Ishikawa (cell line): Measurements from ENCODE around the gene PLCH1.

ENCODE experiments used
- CEBPB ChIP-seq: IDR thresholded peaks from 2 replicates; pipeline ENCODE4 v1.6.1; 2012
- CREB1 ChIP-seq: IDR thresholded peaks from 2 replicates; pipeline ENCODE4 v1.6.1; 2012; ENCODE audit warnings: low read depth
- EGR1 ChIP-seq: IDR thresholded peaks from 2 replicates; pipeline ENCODE4 v1.6.1; 2012
- EP300 ChIP-seq: IDR thresholded peaks from 2 replicates; pipeline ENCODE4 v1.6.1; 2012; ENCODE audit warnings: borderline replicate concordance
- FOXM1 ChIP-seq: IDR thresholded peaks from 2 replicates; pipeline ENCODE4 v1.6.1; 2012; ENCODE audit warnings: low read depth, borderline replicate concordance
- NFIC ChIP-seq: IDR thresholded peaks from 2 replicates; pipeline ENCODE4 v1.6.1; 2012
- RAD21 ChIP-seq: IDR thresholded peaks from 2 replicates; pipeline ENCODE4 v1.6.1; 2012; ENCODE audit warnings: low read depth
- TAF1 ChIP-seq: IDR thresholded peaks from 2 replicates; pipeline ENCODE4 v1.6.1; 2012; ENCODE audit warnings: low read depth, mild to moderate bottlenecking
- TCF12 ChIP-seq: IDR thresholded peaks from 2 replicates; pipeline ENCODE4 v1.6.1; 2012; ENCODE audit warnings: low read depth
- TEAD4 ChIP-seq: IDR thresholded peaks from 2 replicates; pipeline ENCODE4 v1.6.1; 2012
- USF1 ChIP-seq: IDR thresholded peaks from 2 replicates; pipeline ENCODE4 v1.6.1; 2012
- YY1 ChIP-seq: IDR thresholded peaks from 2 replicates; pipeline ENCODE4 v1.6.1; 2012; ENCODE audit warnings: low read depth
- ZBTB7A ChIP-seq: IDR thresholded peaks from 2 replicates; pipeline ENCODE4 v1.6.1; 2012; ENCODE audit warnings: low read depth
- TF ChIP-seq, protein P1 (sequence below): IDR thresholded peaks from 2 replicates; pipeline ENCODE4 v1.6.1; 2012
- TF ChIP-seq, protein P2 (sequence below): IDR thresholded peaks from 2 replicates; pipeline ENCODE4 v1.6.1; 2012; ENCODE audit warnings: low read depth, mild to moderate bottlenecking

The PLCH1 gene

GRCh38 chr3:155712008-155712407 is 32.9 kb downstream of the PLCH1 start:
- no peak for TF ChIP-seq TAF1
- no peak for TF ChIP-seq CREB1
- no peak for TF ChIP-seq RAD21
- no peak for TF ChIP-seq TEAD4
- no peak for TF ChIP-seq EP300
- TF ChIP-seq, protein P1, sequence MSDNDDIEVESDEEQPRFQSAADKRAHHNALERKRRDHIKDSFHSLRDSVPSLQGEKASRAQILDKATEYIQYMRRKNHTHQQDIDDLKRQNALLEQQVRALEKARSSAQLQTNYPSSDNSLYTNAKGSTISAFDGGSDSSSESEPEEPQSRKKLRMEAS: no peak
- TF ChIP-seq FOXM1: no peak
- TF ChIP-seq USF1: no peak
- no peak for TF ChIP-seq NFIC
- TF ChIP-seq CEBPB: no peak
- no peak for TF ChIP-seq EGR1
- TF ChIP-seq, protein P2, sequence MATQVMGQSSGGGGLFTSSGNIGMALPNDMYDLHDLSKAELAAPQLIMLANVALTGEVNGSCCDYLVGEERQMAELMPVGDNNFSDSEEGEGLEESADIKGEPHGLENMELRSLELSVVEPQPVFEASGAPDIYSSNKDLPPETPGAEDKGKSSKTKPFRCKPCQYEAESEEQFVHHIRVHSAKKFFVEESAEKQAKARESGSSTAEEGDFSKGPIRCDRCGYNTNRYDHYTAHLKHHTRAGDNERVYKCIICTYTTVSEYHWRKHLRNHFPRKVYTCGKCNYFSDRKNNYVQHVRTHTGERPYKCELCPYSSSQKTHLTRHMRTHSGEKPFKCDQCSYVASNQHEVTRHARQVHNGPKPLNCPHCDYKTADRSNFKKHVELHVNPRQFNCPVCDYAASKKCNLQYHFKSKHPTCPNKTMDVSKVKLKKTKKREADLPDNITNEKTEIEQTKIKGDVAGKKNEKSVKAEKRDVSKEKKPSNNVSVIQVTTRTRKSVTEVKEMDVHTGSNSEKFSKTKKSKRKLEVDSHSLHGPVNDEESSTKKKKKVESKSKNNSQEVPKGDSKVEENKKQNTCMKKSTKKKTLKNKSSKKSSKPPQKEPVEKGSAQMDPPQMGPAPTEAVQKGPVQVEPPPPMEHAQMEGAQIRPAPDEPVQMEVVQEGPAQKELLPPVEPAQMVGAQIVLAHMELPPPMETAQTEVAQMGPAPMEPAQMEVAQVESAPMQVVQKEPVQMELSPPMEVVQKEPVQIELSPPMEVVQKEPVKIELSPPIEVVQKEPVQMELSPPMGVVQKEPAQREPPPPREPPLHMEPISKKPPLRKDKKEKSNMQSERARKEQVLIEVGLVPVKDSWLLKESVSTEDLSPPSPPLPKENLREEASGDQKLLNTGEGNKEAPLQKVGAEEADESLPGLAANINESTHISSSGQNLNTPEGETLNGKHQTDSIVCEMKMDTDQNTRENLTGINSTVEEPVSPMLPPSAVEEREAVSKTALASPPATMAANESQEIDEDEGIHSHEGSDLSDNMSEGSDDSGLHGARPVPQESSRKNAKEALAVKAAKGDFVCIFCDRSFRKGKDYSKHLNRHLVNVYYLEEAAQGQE: no peak
- no peak for TF ChIP-seq TCF12
- TF ChIP-seq ZBTB7A: no peak

- TF ChIP-seq NFIC (no peak), USF1 (no peak), FOXM1 (no peak), CEBPB (no peak), TAF1 (no peak), CREB1 (no peak), RAD21 (no peak), TCF12 (no peak), ZBTB7A (no peak), EGR1 (no peak), TEAD4 (no peak)
- TF ChIP-seq, protein P2: no peak
- TF ChIP-seq, protein P1: no peak
Observed at GRCh38 chr3:155704771-155705559, 39.9 kb downstream of the PLCH1 start.

- no peak for TF ChIP-seq YY1
- TF ChIP-seq, protein P2: no peak
- no peak for TF ChIP-seq FOXM1
- TF ChIP-seq TEAD4: no peak
- TF ChIP-seq EGR1: no peak
Observed at GRCh38 chr3:155704061-155704460, 40.8 kb downstream of the PLCH1 start.

- TF ChIP-seq TEAD4 (no peak), FOXM1 (no peak), CEBPB (no peak), RAD21 (no peak), ZBTB7A (no peak), USF1 (no peak), TCF12 (no peak), EP300 (no peak)
- TF ChIP-seq, protein P2: no peak
- TF ChIP-seq, protein P1: no peak
Observed at GRCh38 chr3:155702745-155703591, 41.9 kb downstream of the PLCH1 start.
